Uterus (tissue), 2 donors: ENCODE results near the gene CCDC40.

Experiments
- CTCF ChIP-seq, 4 experiments: fragments of 200-600 bp in 2 of 4; fragments of 450-650 bp in 2 of 4; sonication (generic) in 2 of 4; IDR thresholded peaks; one replicate each; pipeline ENCODE4 v1.5.1; 2016 to 2019; ENCODE audit warnings: antibody characterized with exemption in 4 of 4, mild to moderate bottlenecking in 2 of 4, moderate library complexity in 1 of 4
- POLR2A ChIP-seq, 2 donors: fragments of 450-650 bp; IDR thresholded peaks; one replicate each; pipeline ENCODE4 v1.6.1; 2016; ENCODE audit warnings: antibody characterized with exemption in 2 of 2, mild to moderate bottlenecking in 1 of 2, moderate library complexity in 1 of 2

DNA sequence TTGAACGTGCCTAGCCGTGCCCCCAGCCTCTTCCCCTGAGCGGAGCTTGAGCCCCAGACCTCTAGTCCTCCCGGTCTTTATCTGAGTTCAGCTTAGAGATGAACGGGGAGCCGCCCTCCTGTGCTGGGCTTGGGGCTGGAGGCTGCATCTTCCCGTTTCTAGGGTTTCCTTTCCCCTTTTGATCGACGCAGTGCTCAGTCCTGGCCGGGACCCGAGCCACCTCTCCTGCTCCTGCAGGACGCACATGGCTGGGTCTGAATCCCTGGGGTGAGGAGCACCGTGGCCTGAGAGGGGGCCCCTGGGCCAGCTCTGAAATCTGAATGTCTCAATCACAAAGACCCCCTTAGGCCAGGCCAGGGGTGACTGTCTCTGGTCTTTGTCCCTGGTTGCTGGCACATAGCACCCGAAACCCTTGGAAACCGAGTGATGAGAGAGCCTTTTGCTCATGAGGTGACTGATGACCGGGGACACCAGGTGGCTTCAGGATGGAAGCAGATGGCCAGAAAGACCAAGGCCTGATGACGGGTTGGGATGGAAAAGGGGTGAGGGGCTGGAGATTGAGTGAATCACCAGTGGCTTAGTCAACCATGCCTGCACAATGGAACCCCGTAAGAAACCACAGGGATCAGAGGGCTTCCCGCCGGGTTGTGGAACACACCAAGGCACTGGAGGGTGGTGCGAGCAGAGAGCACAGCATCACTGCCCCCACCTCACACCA, 65.7 kb downstream of the CCDC40 start:
- TF ChIP-seq CTCF (IDR thresholded peaks at IDR 0.05) (no peak), POLR2A (IDR thresholded peaks at IDR 0.05) (no peak)
